Kidney (tissue), 14 donors: Measurements from ENCODE around the gene TTLL8. TPM values are rescaled to one million over a fixed set of nuclear protein-coding genes. Genes with fewer than 3 reads are reported as not detected.

Experiments
- DNase-seq, 5 donors: peaks; one replicate each; pipeline ENCODE4 v3.0.0-alpha.2; 2013 to 2020
- FAIRE-seq: peaks from 2 replicates; lab custom pipeline; 2012; peaks lifted over from hg19 to GRCh38; lab: Jason Lieb, UNC
- H3K27ac ChIP-seq, 2 donors: one replicate each; pipeline ENCODE4 v1.7.0; 2013; ENCODE audit warnings: low read depth in 2 of 2, low read length in 2 of 2, inconsistent platforms in 1 of 2
- H3K27me3 ChIP-seq: one replicate; pipeline ENCODE4 v1.7.1; 2013; ENCODE audit warnings: low read length, inconsistent platforms; ENCODE audit not compliant: control insufficient read depth, insufficient read depth
- H3K36me3 ChIP-seq, 3 donors: one replicate each; pipeline versions ENCODE4 v1.7.0 to v1.7.1; 2013; ENCODE audit warnings: low read length in 3 of 3, control low read depth in 1 of 3, inconsistent platforms in 1 of 3; ENCODE audit not compliant: insufficient read depth in 3 of 3, control insufficient read depth in 2 of 3
- H3K4me1 ChIP-seq, 3 donors: one replicate each; pipeline versions ENCODE4 v1.7.0 to v1.7.1; 2013; ENCODE audit warnings: low read length in 3 of 3, inconsistent platforms in 1 of 3, low read depth in 1 of 3; ENCODE audit not compliant: control insufficient read depth in 2 of 3, insufficient read depth in 2 of 3
- H3K4me3 ChIP-seq, 3 donors: one replicate each; pipeline versions ENCODE4 v1.7.0 to v1.8.1; 2013; ENCODE audit warnings: low read length in 3 of 3, control low read depth in 1 of 3, inconsistent platforms in 1 of 3
- H3K9ac ChIP-seq, 3 donors: one replicate each; pipeline versions ENCODE4 v1.7.0 to v1.7.1; 2013; ENCODE audit warnings: low read length in 3 of 3, control low read depth in 1 of 3, inconsistent platforms in 1 of 3
- H3K9me3 ChIP-seq, 3 donors: one replicate each; pipeline versions ENCODE4 v1.7.0 to v1.7.1; 2013; ENCODE audit warnings: low read length in 3 of 3, control low read depth in 1 of 3, inconsistent platforms in 1 of 3; ENCODE audit not compliant: control insufficient read depth in 2 of 3, insufficient read depth in 1 of 3
- CTCF ChIP-seq: IDR thresholded peaks from 3 replicates; pipeline ENCODE4 v1.5.1; 2012; ENCODE audit warnings: mild to moderate bottlenecking, moderate library complexity, borderline replicate concordance; ENCODE audit not compliant: insufficient read depth; ENCODE audit errors: extremely low read depth
- intact Hi-C: fragments of 100-400 bp; cut with DNase I; formaldehyde crosslinking; loops from one replicate; pipeline ENCODE4 v1.11.1; 2022
- polyA plus RNA-seq: library from polyadenylated mRNA; stranded (reverse); fragments of 350-450 nt; fragmentation: Illumina TruSeq; extraction: RNeasy Lipid Tissue Mini Kit (QIAGEN cat#74804); gene quantifications from one replicate; pipeline ENCODE4 v1.2.3, GENCODE V29; 2014; ENCODE audit warnings: low read depth, low replicate concordance; ENCODE audit not compliant: insufficient read depth
- total RNA-seq: library from RNA; stranded (reverse); fragmentation: NEBNext Ultra II Directional; extraction: Animal tissue kit (Norgen Biotek cat#: 25700); gene quantifications from one replicate; pipeline ENCODE4 v1.2.1, GENCODE V29; 2021
- donor health status: control.
- donor health status: control.
- donor health status: control.
- donor health status: control.
- donor health status: control.
- donor health status: DM: yes; HTN: yes; CAD: no.
- donor health status: Normal renal cell carcinoma (clear cell type).

Gene TTLL8
- total and polyA plus RNA-seq, 2 donors from 2014 or later = not detected

DNA sequence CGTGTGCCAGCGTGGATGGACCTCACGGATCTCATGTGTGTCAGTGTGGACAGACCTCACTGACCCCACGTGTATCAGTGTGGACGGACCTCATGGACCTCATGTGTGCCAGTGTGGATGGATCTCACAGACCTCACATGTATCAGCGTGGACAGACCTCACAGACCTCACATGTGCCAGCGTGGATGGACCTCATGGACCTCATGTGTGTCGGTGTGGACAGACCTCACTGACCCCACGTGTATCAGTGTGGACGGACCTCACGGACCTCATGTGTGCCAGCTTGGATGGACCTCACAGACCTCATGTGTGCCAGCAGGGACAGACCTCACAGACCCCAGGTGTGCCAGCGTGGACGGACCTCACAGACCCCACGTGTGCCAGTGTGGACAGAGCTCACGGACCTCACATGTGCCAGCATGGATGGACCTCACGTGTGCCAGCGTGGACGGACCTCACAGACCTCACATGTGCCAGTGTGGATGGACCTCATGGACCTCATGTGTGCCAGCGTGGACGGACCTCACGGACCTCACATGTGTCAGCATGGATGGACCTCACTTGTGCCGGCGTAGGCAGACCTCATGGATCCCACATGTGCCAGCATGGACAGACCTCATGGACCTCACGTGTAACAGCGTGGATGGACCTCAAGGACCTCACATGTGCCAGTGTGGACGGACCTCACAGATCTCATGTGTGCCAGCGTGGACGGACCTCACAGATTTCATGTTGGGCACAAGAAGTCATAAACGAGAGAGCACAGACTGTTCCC is 18.2 kb downstream of the TTLL8 start:
- Histone ChIP-seq H3K9me3 (peaks cover 0 to 4% (median 0%) of the 10 kb centered on the region in 3 donors), H3K4me3 (no peak overlapping the region), H3K4me1 (no peaks in the 10 kb centered on the region), H3K36me3 (no peaks in the 10 kb centered on the region), H3K27me3 (no peaks in the 10 kb centered on the region), H3K27ac (no peak overlapping the region), H3K9ac (no peak overlapping the region)
- FAIRE-seq (no peak), DNase-seq (peak in 1 of 5 donors; percentile 61)
- intact Hi-C loops = no loop called here
- no peak for TF ChIP-seq CTCF

DNA sequence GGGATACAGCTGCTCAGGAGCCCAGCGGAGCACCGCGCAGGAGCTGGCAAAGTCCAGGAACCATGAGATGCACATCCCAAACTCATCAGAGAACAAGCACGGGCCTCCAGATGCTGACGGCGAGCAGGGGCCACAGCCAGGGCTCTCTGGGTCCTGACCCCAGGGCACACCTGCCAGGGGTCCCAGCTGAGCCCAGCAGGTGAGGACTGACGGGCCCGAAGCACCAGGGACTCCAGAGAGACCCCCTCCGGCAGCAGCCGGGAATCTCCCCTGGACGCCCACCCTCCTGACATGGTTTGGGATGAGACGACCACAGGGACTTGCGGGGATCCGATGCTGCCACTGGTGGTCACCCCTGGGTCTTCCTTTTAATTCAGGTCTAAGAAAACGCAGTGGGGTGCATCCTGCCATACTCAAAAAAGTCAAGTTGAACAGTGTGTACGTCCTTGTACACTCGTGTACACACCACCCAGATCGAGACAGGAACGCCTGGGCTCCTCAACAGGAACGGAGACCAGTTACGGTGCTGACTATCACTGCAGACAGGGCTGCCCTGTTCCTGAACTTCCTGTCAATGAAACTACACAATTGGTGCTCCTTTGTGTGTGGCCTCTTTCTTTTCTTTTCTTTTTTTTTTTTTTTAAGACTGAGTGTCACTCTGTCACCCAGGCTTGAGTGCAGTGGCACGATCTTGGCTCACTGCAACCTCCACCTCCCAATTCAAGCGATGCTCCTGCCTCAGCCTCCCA is 21.9 kb downstream of the TTLL8 start:
- Histone ChIP-seq H3K27ac (no peak overlapping the region), H3K27me3 (no peaks in the 10 kb centered on the region), H3K9me3 (peaks cover 0 to 4% (median 0%) of the 10 kb centered on the region in 3 donors), H3K4me3 (no peak overlapping the region), H3K4me1 (no peaks in the 10 kb centered on the region), H3K9ac (no peak overlapping the region), H3K36me3 (no peaks in the 10 kb centered on the region)
- intact Hi-C loops = no loop called here
- FAIRE-seq = no peak
- TF ChIP-seq CTCF = no peak
- peak in 2 of 5 donors; percentile 29 to 64 for DNase-seq

DNA sequence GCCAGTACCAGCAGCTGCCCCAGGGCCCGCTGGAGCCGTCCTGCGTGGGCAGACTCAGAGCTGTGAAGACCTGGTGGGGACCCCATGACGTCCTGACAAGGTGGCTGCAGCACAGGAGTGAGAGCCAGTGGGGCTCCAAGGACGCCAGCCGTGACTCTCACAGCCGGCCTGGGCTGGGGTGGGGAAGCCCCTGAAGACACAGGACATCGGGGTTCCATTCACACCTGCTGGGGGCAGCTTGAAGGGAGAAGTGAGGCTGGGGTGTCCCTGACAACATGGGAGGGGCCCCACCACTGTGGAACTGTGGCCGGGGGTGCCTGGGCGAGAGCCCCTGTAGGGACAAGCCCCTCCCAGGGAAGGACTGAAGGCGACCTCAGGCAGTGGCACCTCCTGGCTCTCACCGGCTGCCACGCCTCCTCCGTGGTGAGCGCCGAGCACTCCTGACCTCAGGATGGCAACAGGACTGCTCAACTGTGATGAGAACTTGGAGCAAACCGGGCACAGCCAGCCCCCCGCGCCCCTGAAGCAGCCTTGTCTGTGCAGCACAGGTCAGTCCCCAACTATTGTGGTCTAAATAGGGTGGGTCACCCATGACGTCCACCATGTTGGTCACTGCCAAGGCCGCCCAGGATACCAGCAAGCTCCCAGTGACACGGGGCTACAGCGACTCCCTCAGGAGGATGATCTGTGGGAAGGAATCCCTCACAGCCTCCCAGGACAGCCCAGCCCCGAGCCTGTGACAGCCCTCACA is 22.8 kb downstream of the TTLL8 start:
- Histone ChIP-seq H3K4me1 (no peaks in the 10 kb centered on the region), H3K9ac (no peak overlapping the region), H3K36me3 (no peaks in the 10 kb centered on the region), H3K27me3 (no peaks in the 10 kb centered on the region), H3K27ac (no peak overlapping the region), H3K9me3 (peaks cover 0 to 4% (median 0%) of the 10 kb centered on the region in 3 donors), H3K4me3 (no peak overlapping the region)
- FAIRE-seq = no peak
- TF ChIP-seq CTCF = no peak
- peak in 2 of 5 donors; percentile 33 to 61 for DNase-seq
- intact Hi-C loops = no loop called here
